NCI-H2107 treated with DMSO at 0.1 percent for 48 hours (cell line): ENCODE data around the gene MRPS27.

Experiments used
- DNase-seq: peaks from one replicate; lab custom pipeline; 2025; ENCODE audit not compliant: unreplicated experiment; lab: John Stamatoyannopoulos, UW

MRPS27 gene

DNA sequence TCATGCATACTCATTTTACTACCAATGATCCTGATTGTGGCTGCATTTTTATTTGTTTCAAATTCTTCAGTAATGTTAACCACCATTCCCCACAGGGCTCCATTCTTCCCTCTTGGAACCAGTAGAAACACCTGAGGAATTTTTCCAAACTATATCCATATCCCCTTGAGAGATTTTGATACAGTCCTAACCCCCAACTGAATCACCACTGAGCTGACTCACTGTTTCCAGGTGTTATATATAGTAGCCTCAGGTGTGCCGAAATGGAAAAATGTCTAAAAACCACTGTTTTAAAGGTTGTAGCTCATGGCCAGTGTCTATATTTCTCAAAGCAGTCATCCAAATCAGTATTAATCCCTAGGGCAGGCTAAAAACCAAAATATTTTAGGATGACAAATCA lies 85.2 kb downstream of the MRPS27 start:
- no peak for DNase-seq

DNA sequence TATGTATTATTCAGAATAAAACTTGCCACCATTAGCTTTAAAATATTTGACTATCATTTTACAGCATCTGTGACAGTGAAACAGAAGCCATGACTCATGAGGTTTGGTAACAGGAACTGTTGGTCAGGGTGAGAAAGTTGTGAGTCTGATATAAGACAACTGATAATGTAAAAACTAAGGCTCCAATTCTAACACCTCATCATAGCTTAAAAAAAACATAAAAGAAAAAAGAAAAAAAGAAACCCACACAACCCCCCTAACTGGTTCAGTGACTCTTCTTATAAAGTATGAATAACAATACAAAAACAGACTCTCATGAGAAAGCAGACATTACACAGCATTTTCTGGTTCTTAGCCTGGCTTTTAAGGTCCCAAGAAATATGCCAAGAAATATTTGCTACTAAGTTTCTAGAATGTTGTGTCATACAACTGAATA lies 85.8 kb downstream of the MRPS27 start:
- DNase-seq = no peak

DNA sequence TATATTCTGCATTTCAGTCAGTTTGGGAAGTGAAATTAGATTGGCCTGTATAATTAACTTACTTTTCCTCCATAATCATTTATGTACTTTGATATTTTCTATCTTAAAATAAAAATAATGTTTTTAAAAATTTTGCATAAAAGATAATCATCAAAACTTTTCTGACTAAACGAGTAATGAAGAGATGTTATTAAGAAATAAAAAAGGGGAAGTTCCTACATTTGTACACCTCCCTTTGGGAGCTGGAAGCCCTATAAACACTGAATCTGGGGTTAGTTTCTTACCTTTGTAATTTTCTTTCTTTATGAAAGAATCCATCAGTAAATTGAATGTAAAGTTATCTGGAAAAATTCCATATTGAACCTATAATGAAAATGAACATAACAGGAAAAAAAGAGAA lies 86.2 kb downstream of the MRPS27 start:
- no peak for DNase-seq

DNA sequence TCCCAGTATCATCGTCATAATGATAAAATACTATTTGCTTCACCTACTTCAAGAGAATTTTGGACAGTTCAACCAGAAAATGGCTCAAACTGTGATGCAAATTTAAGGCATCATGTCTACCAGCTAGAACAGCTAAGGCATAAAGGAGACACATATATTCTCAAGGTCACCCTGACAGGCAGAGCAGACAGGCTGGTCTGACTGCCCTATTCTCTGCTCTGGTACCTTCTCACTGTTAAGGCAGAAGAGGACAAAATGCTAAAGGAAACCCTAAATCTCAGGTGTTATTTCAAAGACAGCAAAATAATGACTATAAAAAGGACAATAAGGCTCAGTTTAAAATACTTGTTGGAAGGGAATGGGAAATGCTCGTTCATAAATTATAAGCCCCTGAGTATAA lies 87.2 kb downstream of the MRPS27 start:
- no peak for DNase-seq

DNA sequence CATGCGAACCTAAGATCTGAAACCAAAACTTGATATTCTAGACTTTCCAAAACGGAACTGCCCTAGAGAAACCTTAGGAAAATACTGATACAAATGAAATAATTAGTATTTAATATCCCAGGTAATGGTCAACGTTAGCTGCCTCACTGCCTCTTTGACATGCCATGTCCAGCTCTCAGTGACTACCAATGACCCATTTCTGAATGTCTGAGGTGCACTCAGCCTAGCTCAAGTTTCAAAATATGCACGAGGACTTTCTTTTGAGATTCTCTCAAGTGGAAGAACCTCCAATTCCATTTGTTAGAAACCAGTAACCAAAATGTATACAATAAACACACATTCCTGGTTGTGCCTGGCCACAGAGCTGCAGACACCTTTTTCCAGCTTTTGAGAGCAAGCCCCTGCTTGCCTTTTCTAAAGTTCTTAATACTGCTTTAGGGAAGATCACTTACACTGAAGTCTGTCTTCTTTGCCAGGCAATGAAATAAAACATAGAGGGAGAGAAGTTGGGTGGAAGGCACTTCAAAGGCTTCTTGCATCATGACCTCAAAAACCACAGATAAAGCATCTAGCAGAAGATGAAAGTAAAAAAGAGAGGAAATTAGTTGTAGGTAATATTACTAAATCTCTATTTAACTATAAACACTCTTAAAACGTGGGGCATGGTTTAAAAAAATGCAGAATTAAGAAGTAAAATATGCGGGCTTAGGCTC lies 87.9 kb downstream of the MRPS27 start:
- DNase-seq = peak; percentile 10

DNA sequence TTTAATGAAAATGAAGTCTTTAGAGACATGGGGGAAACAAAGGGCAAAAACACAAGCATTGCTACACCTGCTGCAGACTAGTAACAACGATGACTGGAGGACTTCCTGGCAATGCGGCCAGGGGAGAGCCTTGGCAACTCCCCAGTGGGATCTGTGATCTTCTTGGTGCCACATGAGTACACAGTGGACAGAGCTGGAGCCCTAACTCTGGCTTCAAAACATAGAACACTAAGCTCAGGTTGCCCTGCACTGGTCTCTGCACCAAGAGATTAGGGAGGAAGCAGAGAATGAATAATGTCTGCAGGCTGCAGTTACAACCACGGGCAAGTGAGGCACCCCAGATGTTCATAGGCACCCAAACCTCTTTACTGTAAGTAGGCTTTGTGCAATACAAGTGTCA lies 91.1 kb downstream of the MRPS27 start:
- peak; percentile 42 for DNase-seq

DNA sequence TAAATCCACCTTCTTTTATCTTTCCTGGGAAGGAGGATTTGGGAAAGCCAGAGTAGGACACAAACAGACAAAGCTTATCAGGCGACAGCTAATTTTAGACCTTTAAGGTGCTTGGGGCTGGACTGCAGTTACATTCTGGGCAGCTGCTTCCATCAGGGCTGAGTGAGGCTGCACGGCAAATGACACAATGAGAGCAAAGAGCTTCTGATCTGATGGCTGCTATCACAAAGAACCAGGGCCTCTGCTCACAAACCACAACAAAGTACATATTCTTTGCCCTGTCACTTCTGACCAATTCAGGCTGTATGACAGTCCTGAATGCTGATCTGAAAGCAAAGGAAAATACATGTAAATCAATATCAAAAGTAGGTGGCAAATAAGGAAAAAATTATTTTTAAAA lies 93.1 kb downstream of the MRPS27 start:
- no peak for DNase-seq

DNA sequence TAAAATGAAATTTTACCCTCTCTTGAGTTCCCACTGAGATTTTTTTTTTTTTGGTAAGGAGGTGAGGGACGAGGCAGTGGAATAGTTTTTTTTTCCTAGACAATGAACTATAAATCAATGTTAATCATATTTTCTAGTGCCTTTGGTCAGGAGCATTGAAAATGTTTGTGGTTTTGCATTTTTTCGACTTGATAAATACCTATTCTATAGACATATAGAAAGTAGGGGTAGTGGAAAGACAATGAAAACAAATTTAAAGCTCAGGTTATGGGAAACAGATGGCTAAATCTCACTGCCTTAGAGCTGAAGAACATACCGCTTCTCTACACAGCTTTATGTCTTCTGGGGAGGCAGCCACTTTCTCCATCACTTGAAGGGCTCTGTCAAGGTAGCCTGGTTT lies 94.3 kb downstream of the MRPS27 start:
- DNase-seq = no peak

DNA sequence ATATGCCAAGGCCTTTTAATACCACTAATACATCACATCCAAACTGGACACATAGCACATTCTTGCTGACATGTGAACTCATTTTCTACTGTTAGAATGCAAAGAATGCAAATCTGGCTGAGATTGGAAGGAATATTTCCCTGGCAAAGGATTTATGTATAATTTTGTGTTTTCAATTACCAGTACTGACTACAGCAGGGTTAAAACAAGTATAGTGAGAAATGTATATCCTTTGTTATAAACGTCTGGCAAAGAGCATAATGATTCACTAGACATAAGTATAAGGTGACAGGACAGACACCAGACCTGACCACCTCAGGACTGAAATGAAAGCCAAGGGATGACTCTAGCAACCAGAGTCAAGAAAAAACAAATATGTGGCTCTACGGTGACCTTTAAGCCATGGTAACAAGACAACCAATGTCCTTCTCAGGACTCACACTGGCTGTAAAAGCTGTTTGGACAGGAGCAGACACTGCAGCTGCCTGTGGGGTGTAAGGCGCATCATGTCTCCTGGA lies 95.0 kb downstream of the MRPS27 start:
- no peak for DNase-seq

DNA sequence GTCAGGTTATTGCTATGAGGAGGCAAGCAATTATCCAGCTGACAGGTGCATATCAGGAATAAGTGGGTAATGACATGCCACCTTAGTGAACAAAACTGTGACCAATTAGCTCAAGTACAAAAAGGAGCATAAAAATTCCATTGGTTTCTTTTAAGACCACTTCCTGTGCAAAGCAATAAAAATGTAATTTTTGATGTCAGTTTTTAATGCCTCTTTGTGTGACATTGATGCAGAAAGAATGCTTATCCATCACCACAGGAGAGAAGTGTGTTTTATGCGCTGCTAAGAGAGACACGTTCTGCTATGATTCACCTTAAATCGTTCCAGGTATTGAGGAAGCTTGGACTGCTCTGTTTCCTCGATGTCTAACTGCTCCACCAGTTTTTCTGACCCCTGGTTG lies 96.7 kb downstream of the MRPS27 start:
- DNase-seq = no peak

DNA sequence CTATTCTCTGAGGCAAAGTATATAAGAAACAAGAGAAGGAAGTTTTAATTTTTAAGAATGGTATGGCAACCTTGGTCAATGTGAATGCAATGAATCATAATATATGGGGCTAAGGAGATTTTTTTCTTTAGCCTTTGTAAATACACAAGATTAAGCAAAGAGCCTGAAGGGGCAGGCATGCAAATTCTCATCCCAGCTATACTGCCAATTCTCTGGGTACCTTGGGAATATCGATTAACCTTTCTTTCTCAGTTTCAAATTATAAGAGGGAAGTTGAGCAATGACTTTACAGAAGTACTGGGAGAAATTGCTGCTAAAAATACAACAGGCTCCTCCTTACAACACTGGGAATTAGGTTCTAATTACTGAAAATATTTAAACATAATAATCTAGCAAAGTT lies 97.5 kb downstream of the MRPS27 start:
- no peak for DNase-seq

DNA sequence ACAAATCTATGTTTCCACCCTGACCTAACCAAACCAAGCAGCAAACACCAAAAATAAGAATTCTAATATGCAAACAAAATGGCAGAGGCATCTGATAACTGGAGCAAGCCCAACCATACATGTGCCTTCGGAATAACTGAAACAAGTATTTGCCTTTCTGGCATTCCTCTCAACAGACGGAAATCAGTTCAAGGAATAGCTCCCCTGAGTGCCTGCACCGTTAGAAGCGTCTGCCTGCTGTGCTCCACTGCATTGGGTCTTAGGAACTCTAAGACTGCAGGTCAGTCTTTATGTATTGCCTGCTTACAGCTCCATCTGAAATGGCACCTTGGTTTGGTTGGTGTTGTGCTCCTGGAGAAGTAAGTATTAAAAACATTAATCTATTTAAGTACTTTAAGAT lies 98.5 kb downstream of the MRPS27 start:
- DNase-seq = no peak

DNA sequence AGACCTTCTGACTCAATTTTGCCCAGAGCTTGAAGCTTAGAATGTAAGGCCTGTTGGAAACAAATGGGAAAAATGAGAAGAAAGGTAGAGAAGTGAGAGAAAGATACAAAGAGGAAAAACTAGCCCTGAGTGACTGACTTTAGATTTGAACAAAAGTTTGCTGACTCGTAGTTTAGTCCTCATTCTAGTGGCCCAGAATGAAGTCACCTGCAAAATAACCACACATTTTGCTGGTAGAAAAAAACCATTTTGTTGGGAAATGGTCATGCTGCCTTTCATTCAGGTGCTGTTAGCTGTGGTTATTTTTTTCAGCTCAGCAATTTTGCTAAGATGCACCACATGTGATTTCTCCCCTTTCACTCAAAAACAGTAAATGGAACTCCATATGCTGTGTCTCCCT lies 98.9 kb downstream of the MRPS27 start:
- DNase-seq = no peak

DNA sequence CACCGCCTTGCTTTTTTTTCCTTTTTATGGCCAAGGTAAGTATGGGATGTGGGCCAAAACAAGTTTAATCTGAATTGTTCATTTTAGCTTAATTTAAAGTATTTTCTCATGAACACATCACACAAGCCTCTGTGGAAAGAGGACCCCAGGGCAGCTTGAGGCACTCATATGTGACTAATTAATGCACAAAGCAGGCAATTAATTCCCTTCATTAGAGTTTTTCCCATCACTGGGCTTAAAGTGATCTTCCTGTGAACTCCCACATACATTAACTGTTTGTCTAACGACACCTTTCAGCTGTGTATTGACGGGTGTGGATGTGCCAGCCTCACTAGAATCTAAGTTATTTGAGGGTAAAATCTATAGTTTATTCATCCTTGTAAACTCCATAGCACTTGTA lies 103.3 kb downstream of the MRPS27 start:
- DNase-seq = no peak

DNA sequence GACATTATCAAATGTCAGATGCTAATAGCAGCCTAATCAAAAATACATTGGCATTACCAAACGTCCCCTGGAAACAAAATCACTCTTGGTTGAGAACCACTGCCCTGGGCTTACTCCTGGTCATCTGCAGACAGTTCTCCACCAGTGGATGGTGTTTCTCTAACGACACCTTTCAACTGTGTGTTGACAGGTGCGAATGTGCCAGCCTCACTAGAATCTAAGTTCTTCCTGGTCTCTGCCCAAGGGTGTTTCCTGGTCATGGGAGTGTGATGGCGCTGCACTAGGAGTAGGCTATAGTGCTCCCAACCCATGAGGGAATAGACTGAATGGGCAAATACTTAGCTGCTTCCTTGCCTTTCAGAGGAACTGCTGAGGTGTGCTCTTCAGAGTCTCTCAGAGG lies 105.9 kb downstream of the MRPS27 start:
- no peak for DNase-seq

DNA sequence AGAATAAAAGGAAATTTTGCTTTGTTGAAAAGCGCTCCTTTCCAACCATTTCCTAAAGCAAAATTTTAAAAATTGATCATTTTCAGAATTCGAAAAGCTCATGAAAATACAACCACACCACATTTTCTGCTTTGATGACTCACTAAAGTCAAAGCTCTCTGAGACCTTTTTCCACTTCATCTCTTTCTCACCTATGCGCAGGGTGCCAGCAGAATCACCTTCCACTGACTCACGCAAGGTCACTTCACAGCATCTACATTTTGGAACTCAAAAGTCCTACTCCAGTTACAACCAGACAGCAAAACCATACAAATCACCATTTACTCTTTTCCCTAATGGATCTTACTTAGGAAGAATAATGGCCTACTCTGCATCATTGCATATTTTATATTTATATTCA lies 106.6 kb downstream of the MRPS27 start:
- DNase-seq = no peak

DNA sequence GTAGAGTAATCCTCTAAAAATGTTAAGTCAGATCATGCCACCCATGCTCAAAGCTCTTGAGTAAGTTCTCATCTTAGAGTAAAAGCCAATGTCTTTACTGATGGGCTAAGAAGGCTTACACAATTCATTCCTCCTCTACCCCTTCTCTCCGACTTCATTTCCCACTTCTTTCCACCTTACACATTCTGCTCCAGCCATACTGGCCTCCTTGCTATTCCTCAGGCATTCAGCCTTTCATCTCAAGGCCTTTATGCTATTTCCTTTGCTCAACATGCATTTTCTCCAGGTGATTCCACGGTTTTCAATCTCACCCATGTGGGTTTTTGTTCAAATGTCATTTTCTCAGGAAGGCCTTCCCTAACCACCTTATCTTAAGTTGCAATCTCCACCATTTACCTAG lies 107.9 kb downstream of the MRPS27 start:
- no peak for DNase-seq

DNA sequence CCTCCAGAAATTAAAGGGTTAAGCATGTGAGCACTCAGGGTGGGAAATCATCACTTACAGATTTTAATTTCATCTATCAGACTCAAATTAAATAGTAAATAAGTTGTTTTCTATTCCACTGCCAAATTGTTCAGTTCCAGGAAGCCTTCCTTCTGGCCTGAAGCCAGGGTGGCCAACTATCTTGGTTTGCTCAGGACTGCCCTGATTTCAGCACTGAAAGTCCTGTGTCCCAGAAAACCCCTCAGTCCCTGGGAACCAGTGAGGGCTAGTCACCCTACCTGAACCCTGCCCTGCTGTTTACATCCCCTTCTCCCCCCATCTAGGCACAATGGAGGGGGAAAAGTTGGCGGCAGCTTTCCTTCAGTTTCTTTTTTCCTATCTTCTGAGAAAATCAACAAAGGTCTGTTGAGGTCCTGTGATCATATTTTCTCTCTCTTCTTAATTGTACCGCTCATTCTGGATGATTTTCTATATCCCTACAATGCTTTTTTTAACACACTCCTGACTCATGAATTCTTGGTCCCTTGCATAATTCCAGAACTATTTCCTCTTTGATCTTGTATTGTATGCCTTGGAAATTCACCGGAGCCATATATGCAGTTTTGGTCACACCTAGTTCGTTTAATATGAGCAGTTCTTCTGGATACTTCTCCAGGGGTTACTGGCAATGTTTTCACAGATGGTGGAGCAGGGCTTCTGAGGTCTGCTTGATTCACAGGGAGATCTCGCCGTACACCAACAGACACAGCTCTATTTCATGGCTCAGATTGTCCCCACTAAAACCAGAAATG lies 109.0 kb downstream of the MRPS27 start:
- no peak for DNase-seq

DNA sequence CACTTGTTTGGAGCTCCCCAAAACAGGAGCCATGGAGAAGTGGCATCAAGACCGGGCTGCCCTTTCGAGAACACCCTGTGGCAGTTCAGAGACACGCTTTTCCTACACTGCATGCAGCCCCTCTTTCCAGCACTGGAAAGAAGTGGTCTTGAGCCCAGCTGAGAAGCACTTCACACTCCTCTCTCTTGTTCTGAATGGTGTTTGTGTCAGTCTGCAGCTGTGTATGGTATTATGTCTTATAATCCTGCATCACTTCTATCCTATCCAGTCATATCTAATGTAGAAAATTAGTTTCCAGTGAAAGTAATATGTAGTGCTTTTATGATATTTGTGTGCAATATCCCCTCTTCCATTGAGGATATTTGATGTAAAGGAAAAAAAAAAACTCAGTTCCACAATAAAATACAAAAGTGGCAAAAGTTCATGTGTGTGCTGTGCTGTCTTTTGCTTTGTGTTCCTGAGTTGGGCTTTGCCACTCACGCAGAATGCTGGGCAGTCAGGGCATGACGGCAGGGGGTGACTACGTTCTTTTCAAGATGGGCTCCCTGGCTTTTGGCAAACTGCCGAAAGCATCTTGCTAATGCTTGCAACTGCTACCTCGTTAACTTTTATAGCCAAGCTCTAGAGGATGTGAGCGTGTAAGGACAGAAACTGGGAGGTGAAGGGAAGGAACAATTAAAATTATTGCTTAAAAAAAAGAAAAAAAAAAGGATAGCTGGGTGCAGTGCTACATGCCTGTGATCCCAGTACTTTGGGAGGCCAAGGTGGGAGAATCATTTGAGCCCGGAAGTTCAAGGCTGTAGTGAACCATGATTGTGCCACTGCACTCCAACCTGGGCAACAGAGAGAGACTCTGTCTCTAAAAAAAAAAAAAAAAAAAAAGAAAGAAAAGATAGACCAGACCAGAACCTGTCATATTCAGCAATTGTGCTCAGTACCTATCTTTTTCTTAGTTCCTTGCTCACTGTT lies 110.6 kb downstream of the MRPS27 start:
- peak; percentile 13 for DNase-seq

DNA sequence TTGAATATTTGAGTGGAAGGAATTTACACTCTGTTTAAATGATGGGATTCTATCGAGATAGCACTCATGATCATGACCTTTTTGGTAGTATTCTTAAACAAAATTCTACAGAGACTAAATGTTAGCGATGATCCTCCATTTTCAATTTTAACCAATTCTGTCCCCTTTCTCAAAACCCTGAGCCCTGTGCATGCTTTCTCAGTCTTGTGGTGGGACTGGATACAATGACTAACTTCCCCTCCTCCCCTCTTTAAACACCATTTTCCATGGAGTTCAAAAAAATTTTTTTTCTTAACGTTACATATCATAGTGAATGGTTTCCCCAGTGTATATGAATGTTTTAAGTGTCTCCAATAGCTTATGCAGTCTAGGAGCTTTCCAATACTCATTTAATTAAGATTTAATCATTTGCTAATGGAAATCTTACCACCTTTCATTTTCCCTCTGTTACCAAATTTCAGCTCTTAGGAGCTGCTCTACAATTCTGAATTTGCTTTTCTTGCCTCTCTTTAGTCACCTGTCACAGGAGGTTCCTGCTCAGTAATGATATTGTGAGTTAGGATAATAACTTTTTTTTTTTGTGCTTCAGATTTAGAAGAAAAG lies 111.6 kb downstream of the MRPS27 start:
- DNase-seq = no peak

DNA sequence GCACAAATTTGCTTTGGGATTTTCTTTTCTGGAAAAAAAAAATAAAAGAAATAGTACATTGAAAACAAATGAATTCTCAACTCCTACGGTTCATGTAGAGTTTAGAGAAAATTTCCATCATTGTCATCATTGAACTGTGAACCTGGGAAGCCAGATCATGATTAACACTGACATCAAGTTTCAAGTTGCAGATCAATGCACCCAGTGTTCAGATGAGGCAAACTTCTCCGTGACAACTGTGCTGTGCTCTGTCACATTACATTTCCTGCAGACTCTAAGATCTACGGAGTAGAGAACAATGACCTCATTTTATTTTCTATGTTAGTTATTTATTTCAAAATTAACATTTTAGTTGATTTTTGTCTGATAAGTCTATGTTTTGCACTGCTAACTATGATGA lies 113.0 kb downstream of the MRPS27 start:
- no peak for DNase-seq
